HepG2 (cell line): ENCODE measurements around the gene AP2A2. TPM values are rescaled to one million over a fixed set of nuclear protein-coding genes. Genes with fewer than 3 reads are reported as not detected.

Source experiments
- ATAC-seq: fragments of 200-7000 bp; cut with Tn5 transposase; 3 replicates; pipeline ENCODE4 v1.9.1; 2020; ENCODE audit warnings: mild to moderate bottlenecking, moderate library complexity
- BruUV-seq: library from RNA; stranded (reverse); fragments of 400-500 nt; replicated peaks from 2 replicates; lab custom pipeline; 2021; lab: Mats Ljungman, UMichigan
- CTCF ChIA-PET: fragments of 300-600 bp; formaldehyde crosslinking; extraction: SDS; loops from one replicate; lab custom pipeline; 2021; ENCODE audit warnings: low total read pairs, inconsistent platforms, low intra/inter-chr PET ratio; lab: Yijun Ruan, JAX
- POLR2A ChIA-PET: fragments of 350-600 bp; sonication (Branson Sonifier 250); formaldehyde crosslinking; loops from one replicate; lab custom pipeline; 2020; ENCODE audit warnings: antibody characterized with exemption, inconsistent platforms; lab: Yijun Ruan, JAX
- DNase-seq: peaks from one replicate; pipeline ENCODE4 v3.0.0-alpha.2; 2015; ENCODE audit warnings: low spot score
- FAIRE-seq: peaks from 3 replicates; lab custom pipeline; 2011; peaks lifted over from hg19 to GRCh38; lab: Jason Lieb, UNC
- H2AFZ ChIP-seq: one replicate; pipeline ENCODE4 v1.6.1; 2011; ENCODE audit warnings: low read length, inconsistent platforms
- H3K27ac ChIP-seq: fragments of 300-600 bp; 3 replicates; pipeline ENCODE4 v1.8.0; 2011; ENCODE audit warnings: mixed run types, mild to moderate bottlenecking, mixed read lengths, low read length, inconsistent platforms; ENCODE audit not compliant: insufficient read depth; ENCODE audit errors: extremely low read length
- H3K27me3 ChIP-seq, 2 experiments: fragments of 200-600 bp in 1 of 2; 2 replicates in 1 of 2; 3 replicates in 1 of 2; pipeline versions ENCODE4 v1.6.0 to v1.8.0; 2011; ENCODE audit warnings: low read length in 2 of 2, mild to moderate bottlenecking in 2 of 2, moderate library complexity in 2 of 2, inconsistent platforms in 1 of 2; ENCODE audit not compliant: insufficient read depth in 2 of 2, control insufficient read depth in 1 of 2
- H3K36me3 ChIP-seq, 2 experiments: fragments of 200-600 bp in 1 of 2; replicated peaks in 1 of 2; 2 replicates in 1 of 2; 3 replicates in 1 of 2; pipeline versions ENCODE4 v1.5.1 to v1.8.0; 2011; ENCODE audit warnings: low read length in 2 of 2, inconsistent platforms in 1 of 2; ENCODE audit not compliant: insufficient read depth in 2 of 2, control insufficient read depth in 1 of 2
- H3K4me1 ChIP-seq: 2 replicates; pipeline ENCODE4 v1.5.1; 2012; ENCODE audit warnings: low read length, inconsistent platforms; ENCODE audit not compliant: insufficient read depth
- H3K4me2 ChIP-seq: 2 replicates; pipeline ENCODE4 v1.6.0; 2011; ENCODE audit warnings: low read depth, low read length, inconsistent platforms
- H3K4me3 ChIP-seq, 3 experiments: fragments of 200-600 bp in 1 of 3; sonication (generic), shearing (Covaris generic) in 1 of 3; replicated peaks in 1 of 3; 2 replicates each; pipeline ENCODE4 v1.5.1; 2011 to 2016; ENCODE audit warnings: low read length in 3 of 3, inconsistent platforms in 2 of 3, low read depth in 2 of 3, mild to moderate bottlenecking in 2 of 3, control low read depth in 1 of 3, mixed read lengths in 1 of 3; ENCODE audit not compliant: insufficient read depth in 1 of 3
- H3K79me2 ChIP-seq: one replicate; pipeline ENCODE4 v1.6.1; 2011; ENCODE audit warnings: low read length, inconsistent platforms; ENCODE audit not compliant: insufficient read depth
- H3K9ac ChIP-seq: 2 replicates; pipeline ENCODE4 v1.6.0; 2011; ENCODE audit warnings: mild to moderate bottlenecking, low read depth, low read length, inconsistent platforms; ENCODE audit not compliant: insufficient read depth
- H3K9me3 ChIP-seq: 2 replicates; pipeline ENCODE4 v1.5.1; 2012; ENCODE audit warnings: mild to moderate bottlenecking, low read length
- H4K20me1 ChIP-seq: 2 replicates; pipeline ENCODE4 v1.6.0; 2011; ENCODE audit warnings: inconsistent platforms, mild to moderate bottlenecking, low read length, moderate library complexity; ENCODE audit not compliant: insufficient read depth
- CTCF ChIP-seq: sonication (generic); formaldehyde crosslinking; IDR thresholded peaks from 2 replicates; pipeline ENCODE4 v1.5.0; 2020; ENCODE audit warnings: mild to moderate bottlenecking, missing genetic modification reagents, moderate library complexity
- DNMT3B ChIP-seq: conservative IDR thresholded peaks from 2 replicates; pipeline ENCODE4 v1.6.1; 2016; ENCODE audit warnings: missing biosample characterization, control low read depth
- MED8 ChIP-seq: sonication (generic); formaldehyde crosslinking; IDR thresholded peaks from 2 replicates; pipeline ENCODE4 v1.8.1; 2023; ENCODE audit warnings: mild to moderate bottlenecking, missing genetic modification reagents; ENCODE audit not compliant: insufficient replicate concordance
- MXD3 ChIP-seq: IDR thresholded peaks from 2 replicates; pipeline ENCODE4 v1.6.1; 2016; ENCODE audit warnings: mild to moderate bottlenecking, missing biosample characterization, missing genetic modification reagents
- ZFY ChIP-seq: sonication (generic); formaldehyde crosslinking; IDR thresholded peaks from 2 replicates; pipeline ENCODE4 v1.4.0; 2020; ENCODE audit warnings: missing genetic modification reagents
- ZMAT5 ChIP-seq: sonication (generic); formaldehyde crosslinking; IDR thresholded peaks from 2 replicates; pipeline ENCODE4 v1.5.0; 2020; ENCODE audit warnings: mild to moderate bottlenecking, low read depth, missing genetic modification reagents, borderline replicate concordance
- ZSCAN30 ChIP-seq: sonication (generic); formaldehyde crosslinking; IDR thresholded peaks from 2 replicates; pipeline ENCODE4 v1.5.0; 2020; ENCODE audit warnings: mild to moderate bottlenecking, missing genetic modification reagents
- WGBS: methylation state at CpG from one replicate; pipeline ENCODE4 v1.1.6; 2017; ENCODE audit warnings: low lambda C conversion rate; 5-methylcytosine and 5-hydroxymethylcytosine counted together
- in situ Hi-C: cut with HindIII; loops from 2 replicates; pipeline ENCODE4 v1.10.0; 2017; ENCODE audit warnings: low pct_unique_long_range_greater_than_20kb; ENCODE audit not compliant: extremely low pct_ligation_motif_present
- intact Hi-C: fragments of 100-400 bp; cut with micrococcal nuclease; formaldehyde crosslinking; loops from one replicate; pipeline ENCODE4 v1.10.0; 2022; ENCODE audit not compliant: unreplicated experiment
- polyA plus RNA-seq, 8 experiments: library from polyadenylated mRNA; depleted of rRNA in 3 of 8; stranded (reverse) in 7 of 8; unstranded in 1 of 8; fragments of >200 nt; fragmentation: Illumina TruSeq in 4 of 8; extraction: Trizol in 4 of 8; gene quantifications; 2 replicates each; pipeline versions ENCODE4 v1.2.1 to v1.2.3, GENCODE V29; 2011 to 2016; ENCODE audit warnings: low read depth in 4 of 8, missing spikeins in 1 of 8, mixed read lengths in 1 of 8; ENCODE audit not compliant: insufficient read depth in 1 of 8
- total RNA-seq, 5 experiments: library from RNA; depleted of rRNA; stranded (reverse); fragments of >200 nt; fragmentation: Illumina TruSeq; extraction: Trizol; gene quantifications; 2 replicates each; pipeline ENCODE4 v1.2.3, GENCODE V29; 2016; ENCODE audit warnings: low read depth in 1 of 5
- TF ChIP-seq, protein P1 (sequence below): sonication (generic); formaldehyde crosslinking; IDR thresholded peaks from 2 replicates; pipeline ENCODE4 v1.4.0; 2020; ENCODE audit warnings: missing genetic modification reagents
- TF ChIP-seq, protein P2 (sequence below): sonication (generic); formaldehyde crosslinking; IDR thresholded peaks from 2 replicates; pipeline ENCODE4 v1.8.0; 2022; ENCODE audit warnings: missing genetic modification reagents, mild to moderate bottlenecking, borderline replicate concordance
- TF ChIP-seq, protein P3 (sequence below): sonication (generic); formaldehyde crosslinking; IDR thresholded peaks from 2 replicates; pipeline ENCODE4 v1.4.0; 2020; ENCODE audit warnings: missing genetic modification reagents, borderline replicate concordance

AP2A2 gene
- total and polyA plus RNA-seq, 2 of the 13 experiments (the other 11 are each of a cell fraction or from before 2014, with no cell fraction given) = 25.7 to 75.7 TPM

- TF ChIP-seq ZMAT5 (CRISPR knock-in tag) (no peak), MED8 (peak; percentile 17), MXD3 (CRISPR knock-in tag) (0 out of 2 replicates have a peak, but pooled peaks have one; percentile 13)
These were observed 15.6 kb upstream of the AP2A2 start (continued) for GRCh38 chr11:910044-910588.

GRCh38 chr11:910589-911030, 15.1 kb upstream of the AP2A2 start, which contains the start of gene CHID1:
Gene CHID1 (minus strand): TSS chr11:910810. CDS start chr11:904816, 5,994 bp downstream.
- CTCF ChIA-PET = no interaction called here
- H2AFZ ChIP-seq = no peak within 1 kb of the TSS
- peak within 1 kb of the TSS; percentile 95 for H3K4me2 ChIP-seq
- TF ChIP-seq, protein P1, sequence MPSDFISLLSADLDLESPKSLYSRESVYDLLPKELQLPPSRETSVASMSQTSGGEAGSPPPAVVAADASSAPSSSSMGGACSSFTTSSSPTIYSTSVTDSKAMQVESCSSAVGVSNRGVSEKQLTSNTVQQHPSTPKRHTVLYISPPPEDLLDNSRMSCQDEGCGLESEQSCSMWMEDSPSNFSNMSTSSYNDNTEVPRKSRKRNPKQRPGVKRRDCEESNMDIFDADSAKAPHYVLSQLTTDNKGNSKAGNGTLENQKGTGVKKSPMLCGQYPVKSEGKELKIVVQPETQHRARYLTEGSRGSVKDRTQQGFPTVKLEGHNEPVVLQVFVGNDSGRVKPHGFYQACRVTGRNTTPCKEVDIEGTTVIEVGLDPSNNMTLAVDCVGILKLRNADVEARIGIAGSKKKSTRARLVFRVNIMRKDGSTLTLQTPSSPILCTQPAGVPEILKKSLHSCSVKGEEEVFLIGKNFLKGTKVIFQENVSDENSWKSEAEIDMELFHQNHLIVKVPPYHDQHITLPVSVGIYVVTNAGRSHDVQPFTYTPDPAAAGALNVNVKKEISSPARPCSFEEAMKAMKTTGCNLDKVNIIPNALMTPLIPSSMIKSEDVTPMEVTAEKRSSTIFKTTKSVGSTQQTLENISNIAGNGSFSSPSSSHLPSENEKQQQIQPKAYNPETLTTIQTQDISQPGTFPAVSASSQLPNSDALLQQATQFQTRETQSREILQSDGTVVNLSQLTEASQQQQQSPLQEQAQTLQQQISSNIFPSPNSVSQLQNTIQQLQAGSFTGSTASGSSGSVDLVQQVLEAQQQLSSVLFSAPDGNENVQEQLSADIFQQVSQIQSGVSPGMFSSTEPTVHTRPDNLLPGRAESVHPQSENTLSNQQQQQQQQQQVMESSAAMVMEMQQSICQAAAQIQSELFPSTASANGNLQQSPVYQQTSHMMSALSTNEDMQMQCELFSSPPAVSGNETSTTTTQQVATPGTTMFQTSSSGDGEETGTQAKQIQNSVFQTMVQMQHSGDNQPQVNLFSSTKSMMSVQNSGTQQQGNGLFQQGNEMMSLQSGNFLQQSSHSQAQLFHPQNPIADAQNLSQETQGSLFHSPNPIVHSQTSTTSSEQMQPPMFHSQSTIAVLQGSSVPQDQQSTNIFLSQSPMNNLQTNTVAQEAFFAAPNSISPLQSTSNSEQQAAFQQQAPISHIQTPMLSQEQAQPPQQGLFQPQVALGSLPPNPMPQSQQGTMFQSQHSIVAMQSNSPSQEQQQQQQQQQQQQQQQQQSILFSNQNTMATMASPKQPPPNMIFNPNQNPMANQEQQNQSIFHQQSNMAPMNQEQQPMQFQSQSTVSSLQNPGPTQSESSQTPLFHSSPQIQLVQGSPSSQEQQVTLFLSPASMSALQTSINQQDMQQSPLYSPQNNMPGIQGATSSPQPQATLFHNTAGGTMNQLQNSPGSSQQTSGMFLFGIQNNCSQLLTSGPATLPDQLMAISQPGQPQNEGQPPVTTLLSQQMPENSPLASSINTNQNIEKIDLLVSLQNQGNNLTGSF (CRISPR knock-in tag) = no peak
- TF ChIP-seq, protein P2, sequence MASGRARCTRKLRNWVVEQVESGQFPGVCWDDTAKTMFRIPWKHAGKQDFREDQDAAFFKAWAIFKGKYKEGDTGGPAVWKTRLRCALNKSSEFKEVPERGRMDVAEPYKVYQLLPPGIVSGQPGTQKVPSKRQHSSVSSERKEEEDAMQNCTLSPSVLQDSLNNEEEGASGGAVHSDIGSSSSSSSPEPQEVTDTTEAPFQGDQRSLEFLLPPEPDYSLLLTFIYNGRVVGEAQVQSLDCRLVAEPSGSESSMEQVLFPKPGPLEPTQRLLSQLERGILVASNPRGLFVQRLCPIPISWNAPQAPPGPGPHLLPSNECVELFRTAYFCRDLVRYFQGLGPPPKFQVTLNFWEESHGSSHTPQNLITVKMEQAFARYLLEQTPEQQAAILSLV (CRISPR knock-in tag) = peak; percentile 78; the same call in 1 of the 2 replicates
- TF ChIP-seq ZFY (CRISPR knock-in tag) (peak; percentile 78), DNMT3B (CRISPR knock-in tag) (no peak), CTCF (CRISPR knock-in tag) (peak; percentile 7; the same call in 1 of the 2 replicates), ZSCAN30 (CRISPR knock-in tag) (no peak)
- TF ChIP-seq, protein P3, sequence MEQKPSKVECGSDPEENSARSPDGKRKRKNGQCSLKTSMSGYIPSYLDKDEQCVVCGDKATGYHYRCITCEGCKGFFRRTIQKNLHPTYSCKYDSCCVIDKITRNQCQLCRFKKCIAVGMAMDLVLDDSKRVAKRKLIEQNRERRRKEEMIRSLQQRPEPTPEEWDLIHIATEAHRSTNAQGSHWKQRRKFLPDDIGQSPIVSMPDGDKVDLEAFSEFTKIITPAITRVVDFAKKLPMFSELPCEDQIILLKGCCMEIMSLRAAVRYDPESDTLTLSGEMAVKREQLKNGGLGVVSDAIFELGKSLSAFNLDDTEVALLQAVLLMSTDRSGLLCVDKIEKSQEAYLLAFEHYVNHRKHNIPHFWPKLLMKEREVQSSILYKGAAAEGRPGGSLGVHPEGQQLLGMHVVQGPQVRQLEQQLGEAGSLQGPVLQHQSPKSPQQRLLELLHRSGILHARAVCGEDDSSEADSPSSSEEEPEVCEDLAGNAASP = peak; percentile 36; the same call in 1 of the 2 replicates

More at GRCh38 chr11:910589-911030, 15.1 kb upstream of the AP2A2 start, which contains the start of gene CHID1:
- H3K27ac ChIP-seq = peak within 1 kb of the TSS; percentile 89
- no peaks in the 10 kb centered on the region; a peak in 2 of 5 replicates for H3K27me3 ChIP-seq
- H3K79me2 ChIP-seq = peaks cover 30% of the 10 kb centered on the region
- FAIRE-seq = no peak
- peak within 1 kb of the TSS; percentile 85 for H3K9ac ChIP-seq
- intact Hi-C loops (loop anchor here (2.0 kb wide), 2 partner anchors 36 to 64 kb away; no protein-coding TSS in a partner anchor), in situ Hi-C loops (no loop called here)
- peak; percentile 79 for DNase-seq
- H3K9me3 ChIP-seq = no peaks in the 10 kb centered on the region
- H4K20me1 ChIP-seq = no peaks in the 10 kb centered on the region
- H3K4me1 ChIP-seq = peaks cover 47% of the 10 kb centered on the region
- POLR2A ChIA-PET = interaction anchor here (0.6 to 3.3 kb wide), 13 partner anchors 9 to 441 kb away, joined by 3 to 24 read pairs (median 4); partner anchors contain the start of gene PNPLA2
- BruUV-seq = no TSS peak
- peaks cover 0 to 6% of the 10 kb centered on the region in 2 experiments; a peak in 1 of 5 replicates for H3K36me3 ChIP-seq
- ATAC-seq = peak; percentile 92
- H3K4me3 ChIP-seq = peak within 1 kb of the TSS; percentile 92 to 95 (median 93)
- WGBS = 0% methylated on average over 11 of the region's 59 CpGs
